Medulla oblongata (tissue), 1 donor: Measurements from ENCODE around the gene ACADL.
A peak's percentile ranks its signal among the peaks of the same experiment; 100 is the strongest.
"Not testable (repeated sequence)": the region's sequence is repeated elsewhere in the genome, so short reads cannot be mapped to it uniquely, and the experiment has no call there.

Source experiments
- DNase-seq: peaks from one replicate; pipeline ENCODE4 v3.0.0-alpha.2; 2015; ENCODE audit errors: extremely low spot score

The ACADL gene

GRCh38 chr2:210203147-210203546, 22.1 kb downstream of the ACADL start:
- DNase-seq: no peak

DNA sequence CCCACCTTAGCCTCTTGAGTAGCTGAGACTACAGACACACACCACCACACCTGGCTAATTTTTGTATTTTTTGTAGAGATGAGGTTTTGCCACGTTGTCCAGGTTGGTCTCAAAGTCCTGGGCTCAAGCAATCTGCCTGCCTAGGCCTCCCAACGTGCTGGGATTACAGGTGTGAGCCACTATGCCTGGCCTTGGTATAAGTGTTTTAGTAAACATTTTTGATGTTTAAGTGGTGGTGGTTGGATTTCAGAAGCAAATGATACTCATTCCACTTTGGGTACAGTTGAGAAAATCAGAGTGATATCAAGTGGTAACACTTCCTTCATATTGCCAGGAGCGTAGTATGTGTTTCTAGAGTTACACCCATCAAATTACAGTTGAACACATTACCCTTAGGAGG, 25.4 kb downstream of the ACADL start:
- DNase-seq: no peak

DNA sequence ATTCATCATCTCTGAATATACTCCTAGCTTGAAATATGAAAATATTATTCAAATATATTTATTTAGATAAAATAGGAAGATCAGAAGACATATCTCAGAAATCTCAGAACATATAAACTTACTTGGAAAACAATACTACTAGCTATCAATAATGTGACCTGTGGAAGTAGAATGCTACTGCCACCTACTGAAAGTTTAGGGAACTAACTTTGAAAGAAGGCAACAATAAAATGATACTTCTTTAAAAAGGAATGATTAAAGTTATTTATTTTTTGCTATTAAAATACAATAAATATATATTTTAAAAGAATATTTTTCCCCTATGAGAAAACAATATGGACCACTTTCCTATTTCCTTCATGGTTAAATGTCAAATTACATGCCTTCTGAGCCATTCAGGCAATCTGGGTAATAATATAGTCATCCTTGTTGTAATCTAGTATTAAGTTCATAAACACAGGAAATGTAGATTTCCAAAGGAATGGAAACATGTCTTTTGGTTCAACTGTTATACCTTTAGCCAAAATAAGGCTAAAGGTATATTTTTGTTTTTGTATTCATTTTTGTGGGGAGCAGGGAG, 26.0 kb downstream of the ACADL start:
- peak; percentile 42 for DNase-seq

- no peak for DNase-seq
Observed at GRCh38 chr2:210198326-210198725, 26.9 kb downstream of the ACADL start.

DNA sequence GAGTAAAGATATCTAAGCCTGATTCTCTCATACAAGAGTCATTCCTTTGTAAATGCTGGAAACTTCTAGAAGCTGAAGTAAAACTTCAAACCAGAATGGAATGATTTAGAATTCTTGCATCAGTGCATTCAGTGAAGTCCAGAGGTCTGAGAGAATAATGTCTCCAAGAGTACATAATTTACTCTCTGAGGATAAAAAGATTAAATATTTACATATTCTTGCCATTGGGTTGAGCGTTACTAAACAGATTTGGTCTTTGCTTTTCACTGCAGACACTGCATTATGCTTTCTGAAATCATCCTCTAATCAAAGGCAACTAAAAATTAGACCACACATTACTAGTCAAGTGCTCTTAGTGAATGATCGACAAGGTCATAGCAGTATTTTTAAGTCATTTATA, 27.5 kb downstream of the ACADL start:
- no peak for DNase-seq

- peak; percentile 68 for DNase-seq
Observed at GRCh38 chr2:210195101-210195852, 30.0 kb downstream of the ACADL start.

- DNase-seq: no peak
Observed at GRCh38 chr2:210190345-210190744, 34.9 kb downstream of the ACADL start.

GRCh38 chr2:210189452-210190138, 35.7 kb downstream of the ACADL start:
- no peak for DNase-seq

DNA sequence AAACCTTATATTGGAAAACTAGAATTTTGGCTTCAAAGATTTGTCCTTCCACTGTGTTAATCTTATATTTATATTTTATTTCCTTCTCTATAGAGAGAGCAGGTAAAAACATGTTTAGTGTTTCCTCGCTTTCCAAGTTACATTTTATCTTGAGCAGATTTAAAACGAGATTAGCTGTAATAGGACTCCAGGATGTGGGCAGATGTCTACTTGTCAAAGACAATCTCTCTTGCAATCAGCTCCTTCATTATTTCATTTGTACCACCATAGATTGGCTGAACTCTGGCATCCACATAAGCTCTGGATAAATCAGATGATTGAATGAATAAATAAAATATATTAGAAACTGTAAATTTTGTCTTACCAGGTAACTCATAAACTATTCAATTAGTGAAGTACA, 36.5 kb downstream of the ACADL start:
- DNase-seq: no peak

DNA sequence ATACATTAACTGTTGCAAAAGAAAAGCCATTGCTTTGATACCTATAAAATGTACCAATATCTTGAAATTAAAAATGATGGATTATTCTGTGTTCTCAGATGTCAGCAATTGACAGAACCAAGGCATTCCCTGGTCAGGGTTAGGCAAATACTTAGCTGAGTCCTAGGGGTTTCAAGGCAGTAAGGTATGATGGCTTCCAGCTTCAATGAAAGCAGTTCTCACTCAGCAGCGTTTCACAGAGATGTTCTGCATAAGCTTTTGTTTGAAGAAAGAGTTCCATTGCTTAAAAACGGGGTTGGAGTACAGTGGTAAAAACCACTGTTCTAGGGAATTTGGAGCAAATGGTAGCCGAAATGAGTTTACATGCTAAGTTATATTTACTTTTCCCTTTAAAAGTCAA, 37.1 kb downstream of the ACADL start:
- DNase-seq: no peak

- not testable (repeated sequence) for DNase-seq
Observed at GRCh38 chr2:210183936-210184335, 41.3 kb downstream of the ACADL start.

DNA sequence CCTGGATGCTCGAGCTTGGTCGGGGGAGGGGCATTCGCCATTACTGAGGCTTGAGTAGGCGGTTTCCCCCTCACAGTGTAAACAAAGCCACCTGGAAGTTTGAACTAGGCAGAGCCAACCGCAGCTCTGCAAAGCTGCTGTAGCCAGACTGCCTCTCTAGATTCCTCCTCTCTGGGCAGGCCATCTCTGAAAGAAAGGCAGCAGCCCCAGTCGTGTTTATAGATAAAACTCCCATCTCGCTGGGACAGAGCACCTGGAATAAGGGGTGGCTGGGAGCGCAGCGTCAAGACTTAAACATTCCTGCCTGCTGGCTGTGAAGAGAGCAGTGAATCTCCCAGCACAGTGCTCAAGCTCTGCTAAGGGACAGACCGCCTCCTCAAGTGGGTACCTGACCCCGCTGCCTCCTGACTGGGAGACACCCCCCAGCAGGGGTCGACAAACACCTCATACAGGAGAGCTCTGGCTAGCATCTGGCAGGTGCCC, 43.6 kb downstream of the ACADL start:
- not testable (repeated sequence) for DNase-seq

DNA sequence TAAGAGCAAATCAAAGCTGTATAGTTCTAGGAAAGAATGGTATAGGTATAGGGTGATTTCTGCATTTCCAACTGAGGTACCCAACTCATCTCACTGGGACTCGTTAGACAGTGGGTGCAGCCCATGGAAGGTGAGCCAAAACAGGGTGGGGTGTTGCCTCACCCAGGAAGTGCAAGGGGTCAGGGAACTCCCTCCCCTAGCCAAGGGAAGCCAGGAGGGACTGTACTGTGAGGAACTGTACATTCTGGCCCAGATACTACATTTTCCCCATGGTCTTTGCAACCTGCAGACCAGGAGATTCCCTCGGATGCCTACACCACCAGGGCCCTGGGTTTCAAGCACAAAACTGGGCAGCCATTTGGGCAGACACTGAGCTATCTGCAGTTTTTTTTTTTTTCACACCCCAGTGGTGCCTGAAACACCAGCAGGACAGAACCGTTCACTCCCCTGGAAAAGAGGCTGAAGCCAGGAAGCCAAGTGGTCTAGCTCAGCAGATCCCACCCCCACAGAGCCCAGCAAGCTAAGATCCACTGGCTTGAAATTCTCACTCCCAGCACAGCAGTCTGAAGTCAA, 44.1 kb downstream of the ACADL start:
- not testable (repeated sequence) for DNase-seq

DNA sequence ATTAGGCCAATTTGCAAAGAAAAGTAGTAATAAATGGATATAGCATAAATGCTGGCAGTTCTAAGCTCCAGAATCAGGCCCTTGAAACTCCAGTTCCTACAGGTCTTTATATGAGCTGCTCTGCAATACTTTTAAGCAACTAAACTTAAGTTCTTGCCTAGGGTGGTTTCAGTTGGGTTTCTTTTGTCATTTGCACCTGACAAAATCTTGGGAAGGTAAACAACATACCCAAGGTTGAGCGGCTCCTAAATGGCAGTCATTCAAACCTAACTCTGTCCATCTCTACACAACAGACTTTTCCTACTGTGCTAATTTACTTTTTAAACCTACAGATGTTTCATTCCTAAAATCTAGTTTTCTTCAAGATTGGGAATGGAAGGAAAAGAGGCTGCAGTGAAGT, 44.8 kb downstream of the ACADL start:
- DNase-seq: no peak

GRCh38 chr2:210179351-210179990, 45.8 kb downstream of the ACADL start:
- DNase-seq: no peak

DNA sequence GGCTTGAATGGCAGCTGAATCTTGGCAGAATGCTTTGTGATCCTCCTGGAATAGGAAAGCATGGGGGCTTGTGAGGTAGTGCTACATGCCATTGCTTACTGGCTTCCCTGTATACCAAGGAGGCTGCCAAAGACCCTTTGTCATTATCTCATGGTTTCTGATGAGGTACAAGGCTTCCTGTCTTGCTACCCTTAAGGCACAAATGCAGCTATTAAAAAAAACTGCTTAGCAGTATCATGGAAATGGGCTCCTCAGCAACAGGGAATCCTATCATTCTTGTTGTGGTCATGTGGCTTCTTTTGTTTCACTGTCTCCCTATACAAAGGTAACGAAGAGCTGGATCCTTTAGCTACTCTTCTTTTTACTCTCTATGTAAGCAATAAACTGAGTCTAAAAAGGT, 47.5 kb downstream of the ACADL start:
- no peak for DNase-seq

- not testable (repeated sequence) for DNase-seq
Observed at GRCh38 chr2:210177115-210177514, 48.1 kb downstream of the ACADL start.

- DNase-seq: no peak
Observed at GRCh38 chr2:210174086-210174485, 51.2 kb downstream of the ACADL start.

DNA sequence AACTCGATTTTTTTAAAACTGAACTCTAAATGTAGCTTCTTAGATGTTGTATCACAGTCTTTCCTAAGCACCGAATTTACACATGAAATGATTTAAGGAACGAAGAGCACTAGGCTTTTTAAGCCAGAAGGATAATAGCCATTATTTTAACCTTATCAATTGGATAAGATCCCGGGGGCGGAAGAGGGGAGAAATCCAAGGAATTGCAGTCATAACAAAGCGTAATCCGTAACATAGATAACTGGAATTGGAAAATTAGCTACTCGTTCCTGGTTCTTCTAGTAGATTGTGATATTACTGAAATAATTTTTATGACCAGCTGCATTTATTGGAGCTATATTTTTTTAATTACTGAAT, 53.0 kb downstream of the ACADL start:
- DNase-seq: no peak

DNA sequence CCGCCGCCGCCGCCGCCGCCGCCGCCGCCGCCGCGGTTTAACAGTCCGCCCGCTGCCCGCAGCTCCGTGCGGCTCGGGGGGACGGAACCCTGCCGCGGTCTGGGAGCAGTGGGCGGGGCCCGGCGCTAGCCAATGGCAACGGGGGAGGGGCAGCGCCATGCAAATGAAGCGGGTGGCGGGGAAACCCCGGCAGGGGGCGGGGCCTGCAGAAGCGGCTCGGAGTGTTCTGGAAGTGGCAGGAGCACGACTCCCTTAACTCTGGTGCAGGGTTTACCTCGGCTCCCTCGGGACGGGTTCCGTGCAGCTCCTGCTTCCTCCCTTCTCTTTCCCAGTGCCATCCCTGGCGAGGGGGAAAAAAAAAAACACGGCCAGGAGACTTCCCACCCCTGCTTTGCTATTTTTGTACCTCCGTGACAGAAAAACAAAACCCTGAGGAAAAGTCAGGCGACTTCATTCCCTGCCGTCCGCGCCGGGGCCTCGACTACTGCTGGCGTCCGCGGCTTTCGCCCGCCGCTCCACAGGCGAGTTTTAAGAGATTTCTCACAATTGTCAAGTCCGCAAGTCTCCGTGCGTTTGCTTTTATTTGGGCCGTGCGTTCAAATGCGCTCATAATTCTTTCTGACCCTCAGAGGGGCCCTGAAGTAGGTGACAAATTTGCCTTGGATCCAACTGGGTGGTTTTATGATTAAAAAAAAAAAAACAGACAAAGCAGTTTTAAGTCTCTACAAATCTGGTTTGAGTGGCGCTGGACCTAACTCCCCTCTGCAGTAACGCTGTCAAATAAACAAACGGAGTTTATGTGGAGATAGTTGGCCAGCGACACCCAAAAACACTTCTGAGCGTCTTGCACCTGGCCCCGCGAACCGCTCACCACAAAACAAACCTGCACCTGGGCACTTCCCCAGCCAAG, 53.7 kb downstream of the ACADL start, which contains the start of gene KANSL1L:
KANSL1L (minus strand) TSS at position 101 of the 910 bp plus-strand sequence. CDS start 16,827 bp downstream, outside the sequence.
- peak; percentile 98 for DNase-seq
